ENCODE measurements around the gene YPEL4.

The YPEL4 gene

GRCh38 chr11:57662893-57663292, 13.2 kb upstream of the YPEL4 start:
- no peak overlapping the region for H3K14ac ChIP-seq (ENCODE audit: low read length in 2 of 2)
- no peak overlapping the region for H2AFZ ChIP-seq (ENCODE audit: low read depth, low read length)
- H3K27ac ChIP-seq (ENCODE audit: low read length, poor library complexity, severe bottlenecking), result no peak overlapping the region
- H4K8ac ChIP-seq (ENCODE audit: low read length), result no peak overlapping the region
- H2BK15ac ChIP-seq (ENCODE audit: low read depth, poor library complexity, severe bottlenecking), result no peak overlapping the region
- no peak overlapping the region for H3K9ac ChIP-seq (ENCODE audit: low read length)
- no peak overlapping the region for H3K4me3 ChIP-seq (ENCODE audit: insufficient read depth in 1 of 2, low read depth in 1 of 2, low read length in 2 of 2)
- H3K79me1 ChIP-seq (replicated peaks; ENCODE audit: low read length, poor library complexity, severe bottlenecking), result peaks cover 26% of the 10 kb centered on the region
- H3K4me2 ChIP-seq (ENCODE audit: low read length, poor library complexity, severe bottlenecking), result no peak overlapping the region
- WGBS, result 86% methylated on average over 4 of the region's 4 CpGs
- no peak for DNase-seq
- no peak overlapping the region for H2BK5ac ChIP-seq (ENCODE audit: low read depth, low read length, poor library complexity, severe bottlenecking)
- no peak overlapping the region for H4K91ac ChIP-seq (ENCODE audit: low read length)
- H3K23ac ChIP-seq (ENCODE audit: low read length in 2 of 2), result no peak overlapping the region
- no peaks in the 10 kb centered on the region for H3K9me3 ChIP-seq (ENCODE audit: control insufficient read depth, low read length)
- no peak overlapping the region for H3K18ac ChIP-seq (ENCODE audit: low read depth in 1 of 2, low read length in 2 of 2)
- H2BK12ac ChIP-seq (ENCODE audit: low read length in 2 of 2), result no peak overlapping the region
- H3K4ac ChIP-seq (ENCODE audit: low read depth in 1 of 2, low read length in 2 of 2), result no peak overlapping the region
- no peaks in the 10 kb centered on the region for H3K27me3 ChIP-seq (ENCODE audit: control insufficient read depth in 1 of 2, insufficient read depth in 1 of 2, low read length in 2 of 2)
- H2AK5ac ChIP-seq (ENCODE audit: low read length, severe bottlenecking), result no peak overlapping the region
- H3K4me1 ChIP-seq (ENCODE audit: control insufficient read depth, insufficient read depth, low read depth, low read length), result peaks cover 8% of the 10 kb centered on the region
- no peak overlapping the region for H2BK120ac ChIP-seq (ENCODE audit: low read depth, low read length)
- peaks cover 23 to 39% of the 10 kb centered on the region in 2 experiments for H3K36me3 ChIP-seq (ENCODE audit: control insufficient read depth in 1 of 2, insufficient read depth in 2 of 2, low read depth in 1 of 2, low read length in 2 of 2)

- no peak overlapping the region for H3K4ac ChIP-seq (ENCODE audit: low read depth in 1 of 2, low read length in 2 of 2)
- H2BK5ac ChIP-seq (ENCODE audit: low read depth, low read length, poor library complexity, severe bottlenecking), result no peak overlapping the region
- no peaks in the 10 kb centered on the region for H3K27me3 ChIP-seq (ENCODE audit: control insufficient read depth in 1 of 2, insufficient read depth in 1 of 2, low read length in 2 of 2)
- H3K14ac ChIP-seq (ENCODE audit: low read length in 2 of 2), result no peak overlapping the region
- H3K36me3 ChIP-seq (ENCODE audit: control insufficient read depth in 1 of 2, insufficient read depth in 2 of 2, low read depth in 1 of 2, low read length in 2 of 2), result peaks cover 23 to 39% of the 10 kb centered on the region in 2 experiments
- no peak overlapping the region for H2BK12ac ChIP-seq (ENCODE audit: low read length in 2 of 2)
- no peak overlapping the region for H2AK5ac ChIP-seq (ENCODE audit: low read length, severe bottlenecking)
- H3K9me3 ChIP-seq (ENCODE audit: control insufficient read depth, low read length), result no peaks in the 10 kb centered on the region
- no peak overlapping the region for H3K4me3 ChIP-seq (ENCODE audit: insufficient read depth in 1 of 2, low read depth in 1 of 2, low read length in 2 of 2)
- no peak overlapping the region for H3K18ac ChIP-seq (ENCODE audit: low read depth in 1 of 2, low read length in 2 of 2)
- WGBS, result 98% methylated on average over 11 of the region's 14 CpGs
- H3K9ac ChIP-seq (ENCODE audit: low read length), result peak overlapping the region; percentile 11
- no peak overlapping the region for H2BK120ac ChIP-seq (ENCODE audit: low read depth, low read length)
- H4K8ac ChIP-seq (ENCODE audit: low read length), result no peak overlapping the region
- H2BK15ac ChIP-seq (ENCODE audit: low read depth, poor library complexity, severe bottlenecking), result no peak overlapping the region
- no peak overlapping the region for H3K27ac ChIP-seq (ENCODE audit: low read length, poor library complexity, severe bottlenecking)
- peaks cover 3% of the 10 kb centered on the region for H3K4me1 ChIP-seq (ENCODE audit: control insufficient read depth, insufficient read depth, low read depth, low read length)
- H3K79me1 ChIP-seq (replicated peaks; ENCODE audit: low read length, poor library complexity, severe bottlenecking), result peaks cover 26% of the 10 kb centered on the region
- no peak overlapping the region for H3K23ac ChIP-seq (ENCODE audit: low read length in 2 of 2)
- no peak overlapping the region for H2AFZ ChIP-seq (ENCODE audit: low read depth, low read length)
- DNase-seq, result no peak
- H3K4me2 ChIP-seq (ENCODE audit: low read length, poor library complexity, severe bottlenecking), result no peak overlapping the region
- H4K91ac ChIP-seq (ENCODE audit: low read length), result no peak overlapping the region
Measured at GRCh38 chr11:57659669-57660068, 10.0 kb upstream of the YPEL4 start.

GRCh38 chr11:57658023-57658361, 8.3 kb upstream of the YPEL4 start:
- no peak overlapping the region for H3K14ac ChIP-seq (ENCODE audit: low read length in 2 of 2)
- H3K27me3 ChIP-seq (ENCODE audit: control insufficient read depth in 1 of 2, insufficient read depth in 1 of 2, low read length in 2 of 2), result no peaks in the 10 kb centered on the region
- H4K8ac ChIP-seq (ENCODE audit: low read length), result no peak overlapping the region
- no peak overlapping the region for H2AFZ ChIP-seq (ENCODE audit: low read depth, low read length)
- H3K18ac ChIP-seq (ENCODE audit: low read depth in 1 of 2, low read length in 2 of 2), result peak overlapping the region in 1 of 2 experiments; percentile 11
- H2AK5ac ChIP-seq (ENCODE audit: low read length, severe bottlenecking), result no peak overlapping the region
- no peak overlapping the region for H3K4ac ChIP-seq (ENCODE audit: low read depth in 1 of 2, low read length in 2 of 2)
- H3K23ac ChIP-seq (ENCODE audit: low read length in 2 of 2), result no peak overlapping the region
- H3K4me2 ChIP-seq (ENCODE audit: low read length, poor library complexity, severe bottlenecking), result peak overlapping the region; percentile 97
- peak overlapping the region; percentile 89 for H3K9ac ChIP-seq (ENCODE audit: low read length)
- peak overlapping the region; percentile 18 to 91 for H3K4me3 ChIP-seq (ENCODE audit: insufficient read depth in 1 of 2, low read depth in 1 of 2, low read length in 2 of 2)
- no peak overlapping the region for H2BK15ac ChIP-seq (ENCODE audit: low read depth, poor library complexity, severe bottlenecking)
- H2BK12ac ChIP-seq (ENCODE audit: low read length in 2 of 2), result no peak overlapping the region
- no peak overlapping the region for H4K91ac ChIP-seq (ENCODE audit: low read length)
- WGBS, result under 1% methylated on average over 5 of the region's 8 CpGs
- no peak overlapping the region for H2BK5ac ChIP-seq (ENCODE audit: low read depth, low read length, poor library complexity, severe bottlenecking)
- peaks cover 25% of the 10 kb centered on the region for H3K79me1 ChIP-seq (replicated peaks; ENCODE audit: low read length, poor library complexity, severe bottlenecking)
- peaks cover 23 to 38% of the 10 kb centered on the region in 2 experiments for H3K36me3 ChIP-seq (ENCODE audit: control insufficient read depth in 1 of 2, insufficient read depth in 2 of 2, low read depth in 1 of 2, low read length in 2 of 2)
- peaks cover 3% of the 10 kb centered on the region for H3K4me1 ChIP-seq (ENCODE audit: control insufficient read depth, insufficient read depth, low read depth, low read length)
- no peak overlapping the region for H2BK120ac ChIP-seq (ENCODE audit: low read depth, low read length)
- DNase-seq, result peak; percentile 18
- no peaks in the 10 kb centered on the region for H3K9me3 ChIP-seq (ENCODE audit: control insufficient read depth, low read length)
- peak overlapping the region; percentile 19 for H3K27ac ChIP-seq (ENCODE audit: low read length, poor library complexity, severe bottlenecking)

GRCh38 chr11:57657194-57658022, 7.7 kb upstream of the YPEL4 start, which contains the start of gene CLP1:
TSS of gene CLP1 (plus strand) at chr11:57657762. CDS start at chr11:57659477, 1,715 bp downstream.
- DNase-seq, result peak; percentile 99
- peak within 1 kb of the TSS; percentile 61 to 91 for H3K4me3 ChIP-seq (ENCODE audit: insufficient read depth in 1 of 2, low read depth in 1 of 2, low read length in 2 of 2)
- peak within 1 kb of the TSS; percentile 89 for H3K9ac ChIP-seq (ENCODE audit: low read length)
- H3K27me3 ChIP-seq (ENCODE audit: control insufficient read depth in 1 of 2, insufficient read depth in 1 of 2, low read length in 2 of 2), result no peaks in the 10 kb centered on the region
- H3K23ac ChIP-seq (ENCODE audit: low read length in 2 of 2), result no peak within 1 kb of the TSS
- H2BK5ac ChIP-seq (ENCODE audit: low read depth, low read length, poor library complexity, severe bottlenecking), result no peak within 1 kb of the TSS
- H2AK5ac ChIP-seq (ENCODE audit: low read length, severe bottlenecking), result no peak within 1 kb of the TSS
- peaks cover 3% of the 10 kb centered on the region for H3K4me1 ChIP-seq (ENCODE audit: control insufficient read depth, insufficient read depth, low read depth, low read length)
- no peak within 1 kb of the TSS for H2BK15ac ChIP-seq (ENCODE audit: low read depth, poor library complexity, severe bottlenecking)
- peak within 1 kb of the TSS; percentile 69 to 90 for H3K18ac ChIP-seq (ENCODE audit: low read depth in 1 of 2, low read length in 2 of 2)
- H4K8ac ChIP-seq (ENCODE audit: low read length), result peak within 1 kb of the TSS; percentile 86
- peak within 1 kb of the TSS; percentile 91 for H2AFZ ChIP-seq (ENCODE audit: low read depth, low read length)
- H2BK120ac ChIP-seq (ENCODE audit: low read depth, low read length), result no peak within 1 kb of the TSS
- H3K4ac ChIP-seq (ENCODE audit: low read depth in 1 of 2, low read length in 2 of 2), result peak within 1 kb of the TSS in 1 of 2 experiments; percentile 79
- no peak within 1 kb of the TSS for H4K91ac ChIP-seq (ENCODE audit: low read length)
- no peak within 1 kb of the TSS for H2BK12ac ChIP-seq (ENCODE audit: low read length in 2 of 2)
- no peaks in the 10 kb centered on the region for H3K9me3 ChIP-seq (ENCODE audit: control insufficient read depth, low read length)
- peaks cover 23 to 32% of the 10 kb centered on the region in 2 experiments for H3K36me3 ChIP-seq (ENCODE audit: control insufficient read depth in 1 of 2, insufficient read depth in 2 of 2, low read depth in 1 of 2, low read length in 2 of 2)
- H3K4me2 ChIP-seq (ENCODE audit: low read length, poor library complexity, severe bottlenecking), result peak within 1 kb of the TSS; percentile 97
- WGBS, result 1% methylated on average over 45 of the region's 45 CpGs
- peak within 1 kb of the TSS; percentile 85 for H3K27ac ChIP-seq (ENCODE audit: low read length, poor library complexity, severe bottlenecking)
- peak within 1 kb of the TSS in 1 of 2 experiments; percentile 44 for H3K14ac ChIP-seq (ENCODE audit: low read length in 2 of 2)
- H3K79me1 ChIP-seq (replicated peaks; ENCODE audit: low read length, poor library complexity, severe bottlenecking), result peaks cover 23% of the 10 kb centered on the region

Measured in mesenchymal stem cell (in vitro differentiated cells and primary cell).